HepG2 (cell line): ENCODE results near the gene HNRNPC. TPM values are rescaled to one million over a fixed set of nuclear protein-coding genes. Genes with fewer than 3 reads are reported as not detected.

ENCODE experiments used
- ARID5B ChIP-seq: IDR thresholded peaks from 2 replicates; pipeline ENCODE4 v1.4.0; 2020; ENCODE audit warnings: mild to moderate bottlenecking, missing genetic modification reagents
- ASH2L ChIP-seq: fragments of 300-600, 200-600 bp; sonication (generic); IDR thresholded peaks from 2 replicates; pipeline ENCODE4 v1.7.0; 2017; ENCODE audit warnings: low read depth, mild to moderate bottlenecking, moderate library complexity, mixed read lengths, low read length; ENCODE audit not compliant: insufficient read length
- CSRNP1 ChIP-seq: sonication (generic); formaldehyde crosslinking; IDR thresholded peaks from 2 replicates; pipeline ENCODE4 v1.8.1; 2023; ENCODE audit warnings: mild to moderate bottlenecking, missing genetic modification reagents
- HNF1A ChIP-seq, 2 experiments: sonication (generic) in 1 of 2; formaldehyde crosslinking in 1 of 2; IDR thresholded peaks; 2 replicates each; pipeline versions ENCODE4 v1.4.0 to v1.6.1; 2016 to 2020; ENCODE audit warnings: borderline replicate concordance in 1 of 2, low read depth in 1 of 2, mild to moderate bottlenecking in 1 of 2, missing genetic modification reagents in 1 of 2
- MBD4 ChIP-seq: IDR thresholded peaks from 2 replicates; pipeline ENCODE4 v1.6.1; 2012; ENCODE audit warnings: low read length, inconsistent platforms, borderline replicate concordance
- MEF2D ChIP-seq: sonication (generic); formaldehyde crosslinking; IDR thresholded peaks from 2 replicates; pipeline ENCODE4 v1.5.1; 2020; ENCODE audit warnings: mild to moderate bottlenecking, missing genetic modification reagents
- PBX3 ChIP-seq: sonication (generic); formaldehyde crosslinking; IDR thresholded peaks from 2 replicates; pipeline ENCODE4 v1.8.1; 2023; ENCODE audit warnings: missing genetic modification reagents, inconsistent platforms, borderline replicate concordance
- PLRG1 ChIP-seq: fragments of 450-650 bp; conservative IDR thresholded peaks from 2 replicates; pipeline ENCODE4 v1.6.1; 2016
- SKIL ChIP-seq: sonication (generic); formaldehyde crosslinking; IDR thresholded peaks from 2 replicates; pipeline ENCODE4 v1.8.0; 2022; ENCODE audit warnings: missing genetic modification reagents, mild to moderate bottlenecking, moderate library complexity, borderline replicate concordance
- TBX3 ChIP-seq: fragments of 450-650 bp; IDR thresholded peaks from 2 replicates; pipeline ENCODE4 v1.6.1; 2017; ENCODE audit warnings: antibody characterized with exemption, mild to moderate bottlenecking, inconsistent platforms, borderline replicate concordance
- ZMYM3 ChIP-seq: sonication (generic); formaldehyde crosslinking; IDR thresholded peaks from 2 replicates; pipeline ENCODE4 v1.5.1; 2020; ENCODE audit warnings: mild to moderate bottlenecking, missing genetic modification reagents
- ZNF292 ChIP-seq: sonication (generic); formaldehyde crosslinking; IDR thresholded peaks from 2 replicates; pipeline ENCODE4 v1.8.1; 2022; ENCODE audit warnings: mild to moderate bottlenecking, low read depth, missing genetic modification reagents, borderline replicate concordance
- polyA plus RNA-seq, 8 experiments: library from polyadenylated mRNA; depleted of rRNA in 3 of 8; stranded (reverse) in 7 of 8; unstranded in 1 of 8; fragments of >200 nt; fragmentation: Illumina TruSeq in 4 of 8; extraction: Trizol in 4 of 8; gene quantifications; 2 replicates each; pipeline versions ENCODE4 v1.2.1 to v1.2.3, GENCODE V29; 2011 to 2016; ENCODE audit warnings: low read depth in 4 of 8, missing spikeins in 1 of 8, mixed read lengths in 1 of 8; ENCODE audit not compliant: insufficient read depth in 1 of 8
- total RNA-seq, 5 experiments: library from RNA; depleted of rRNA; stranded (reverse); fragments of >200 nt; fragmentation: Illumina TruSeq; extraction: Trizol; gene quantifications; 2 replicates each; pipeline ENCODE4 v1.2.3, GENCODE V29; 2016; ENCODE audit warnings: low read depth in 1 of 5

The HNRNPC gene
- total and polyA plus RNA-seq, 2 of the 13 experiments (the other 11 are each of a cell fraction or from before 2014, with no cell fraction given): 628 to 1,099 TPM

GRCh38 chr14:21205678-21206581, 63.3 kb downstream of the HNRNPC start (continued):
- TF ChIP-seq PBX3 (CRISPR knock-in tag) (no peak), MBD4 (no peak; the same call in 1 of the 2 replicates), MEF2D (no peak), ARID5B (CRISPR knock-in tag) (no peak), ASH2L (peak; percentile 38), HNF1A (IDR thresholded peaks at IDR 0.05; ENCODE audit: low read depth) (no peak), HNF1A (CRISPR knock-in tag; IDR thresholded peaks at IDR 0.05; ENCODE audit: borderline replicate concordance) (no peak), TBX3 (no peak), CSRNP1 (CRISPR knock-in tag) (no peak), PLRG1 (no peak), SKIL (CRISPR knock-in tag) (no peak), ZMYM3 (CRISPR knock-in tag) (no peak), ZNF292 (no peak)
